GM18519 (cell line): ENCODE measurements around the gene DSE.
"Not testable (repeated sequence)": the region's sequence is repeated elsewhere in the genome, so short reads cannot be mapped to it uniquely, and the experiment has no call there.

ENCODE experiments used
- ATAC-seq: cut with Tn5 transposase; IDR thresholded peaks from one replicate; pipeline ENCODE4 v1.9.1; 2021; ENCODE audit warnings: mild to moderate bottlenecking, moderate library complexity; ENCODE audit not compliant: unreplicated experiment, low FRiP score

DSE gene

GRCh38 chr6:116370760-116371119, at the start of gene DSE:
Gene DSE, plus strand, starts transcription at chr6:116370947. Its CDS starts 28,304 bp downstream, at chr6:116399251.
- ATAC-seq, result peak; percentile 50

DNA sequence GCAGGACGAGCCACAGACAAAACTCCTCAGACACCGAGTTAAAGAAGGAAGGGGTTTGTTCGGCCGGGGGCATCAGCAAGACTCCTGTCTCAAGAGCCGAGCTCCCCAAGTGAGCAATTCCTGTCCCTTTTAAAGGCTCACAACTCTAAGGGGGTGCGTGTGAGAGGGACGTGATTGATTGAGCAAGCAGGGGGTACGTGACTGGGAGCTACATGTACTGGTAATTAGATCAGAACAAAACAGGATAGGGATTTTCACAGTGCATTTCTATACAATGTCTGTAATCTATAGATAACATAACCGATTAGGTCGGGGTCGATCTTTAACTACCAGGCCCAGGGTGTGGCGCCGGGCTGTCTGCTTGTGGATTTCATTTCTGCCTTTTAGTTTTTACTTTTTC, 48.8 kb upstream of the DSE start:
- ATAC-seq, result not testable (repeated sequence)

DNA sequence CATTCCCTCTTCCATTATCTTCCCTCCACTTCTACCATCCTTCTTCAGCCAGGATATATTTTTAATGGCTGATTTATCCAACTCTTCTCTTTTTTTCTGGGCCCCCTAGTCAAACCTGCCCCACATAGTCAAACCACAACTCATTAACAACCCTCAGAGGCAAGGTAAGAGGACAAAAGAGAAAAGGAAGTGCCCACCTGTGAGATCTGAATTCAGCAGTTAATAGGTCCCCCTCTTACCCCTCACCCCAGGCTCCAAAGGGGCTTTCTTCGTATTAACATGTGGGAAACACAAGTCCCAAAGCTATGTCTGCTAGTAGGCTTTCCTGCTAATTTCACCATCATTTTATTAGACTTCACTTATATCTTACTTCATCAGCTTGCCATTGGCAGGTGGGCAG, 46.9 kb upstream of the DSE start:
- no peak for ATAC-seq

DNA sequence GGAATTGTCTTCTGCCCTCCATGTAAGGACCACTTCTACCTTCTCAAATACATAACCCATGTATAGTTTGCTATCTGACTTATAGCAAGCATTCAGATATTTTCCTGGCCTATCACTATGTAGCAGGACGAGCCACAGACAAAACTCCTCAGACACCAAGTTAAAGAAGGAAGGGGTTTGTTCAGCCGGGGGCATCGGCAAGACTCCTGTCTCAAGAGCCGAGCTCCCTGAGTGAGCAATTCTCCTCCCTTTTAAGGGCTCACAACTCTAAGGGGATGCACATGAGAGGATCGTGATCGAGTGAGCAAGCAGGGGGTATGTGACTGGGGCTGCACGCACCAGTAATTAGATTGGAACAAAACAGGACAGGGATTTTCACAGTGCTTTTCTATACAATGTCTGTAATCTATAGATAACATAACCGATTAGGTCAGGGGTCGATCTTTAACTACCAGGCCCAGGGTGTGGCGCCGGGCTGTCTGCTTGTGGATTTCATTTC, 45.1 kb upstream of the DSE start:
- ATAC-seq, result not testable (repeated sequence)

GRCh38 chr6:116326181-116326671, 44.5 kb upstream of the DSE start:
- ATAC-seq, result no peak

GRCh38 chr6:116326996-116327395, 43.8 kb upstream of the DSE start:
- ATAC-seq, result no peak

DNA sequence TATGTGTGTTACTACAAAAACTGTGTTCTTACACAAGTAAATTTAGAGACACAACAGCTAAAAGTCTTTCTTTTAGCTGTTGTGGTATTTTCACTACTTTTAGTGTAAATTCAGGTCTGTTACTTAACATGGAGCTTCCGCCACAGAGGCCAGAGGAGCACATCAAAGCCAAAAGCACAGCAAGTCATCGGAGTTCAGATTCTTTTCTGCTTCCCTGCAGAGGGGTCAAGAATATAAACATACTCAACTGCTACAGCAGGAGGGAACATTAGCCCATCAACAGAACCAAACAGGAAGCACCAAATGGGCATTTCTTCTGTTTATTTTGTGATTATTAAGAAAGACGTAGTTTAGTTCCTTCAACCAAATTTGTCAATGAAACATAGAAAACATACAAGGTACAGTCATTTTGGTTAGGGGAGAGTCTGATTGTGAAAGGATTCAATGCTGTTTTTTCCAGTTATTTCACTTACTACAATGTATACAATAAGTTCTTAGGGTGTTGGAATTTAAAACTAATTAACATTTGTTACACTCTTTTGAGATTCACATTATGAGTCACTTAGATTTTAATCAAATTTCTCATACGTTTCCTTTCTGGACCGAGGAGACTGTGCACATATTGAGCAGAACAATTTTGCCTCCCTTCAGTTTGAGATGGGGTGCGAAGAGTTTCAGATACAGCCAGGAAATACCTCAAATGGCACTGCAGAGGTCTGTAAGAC, 42.8 kb upstream of the DSE start:
- no peak for ATAC-seq

- no peak for ATAC-seq
These were observed 42.2 kb upstream of the DSE start for GRCh38 chr6:116328528-116328903.

- no peak for ATAC-seq
These were observed 41.6 kb upstream of the DSE start for GRCh38 chr6:116329156-116329555.

- ATAC-seq, result no peak
These were observed 40.2 kb upstream of the DSE start for GRCh38 chr6:116330511-116330910.

DNA sequence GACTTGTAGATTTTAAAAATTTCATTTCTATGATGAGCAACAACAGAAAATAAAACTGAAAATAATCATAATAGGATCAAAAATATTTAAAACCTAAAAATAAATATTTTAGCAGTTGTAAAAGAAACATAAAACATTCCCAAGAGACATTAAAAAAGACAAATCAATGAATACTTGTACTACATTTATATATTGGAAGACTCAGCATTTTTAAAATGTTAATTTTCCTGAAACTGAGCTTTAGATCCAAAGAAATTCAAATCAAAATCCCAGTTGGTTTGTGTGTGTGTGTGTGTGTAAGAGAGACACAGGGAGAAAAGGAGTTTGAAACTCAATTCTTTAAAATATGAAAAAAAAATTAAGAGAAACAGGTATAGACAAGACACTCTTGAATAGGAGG, 38.7 kb upstream of the DSE start:
- no peak for ATAC-seq

DNA sequence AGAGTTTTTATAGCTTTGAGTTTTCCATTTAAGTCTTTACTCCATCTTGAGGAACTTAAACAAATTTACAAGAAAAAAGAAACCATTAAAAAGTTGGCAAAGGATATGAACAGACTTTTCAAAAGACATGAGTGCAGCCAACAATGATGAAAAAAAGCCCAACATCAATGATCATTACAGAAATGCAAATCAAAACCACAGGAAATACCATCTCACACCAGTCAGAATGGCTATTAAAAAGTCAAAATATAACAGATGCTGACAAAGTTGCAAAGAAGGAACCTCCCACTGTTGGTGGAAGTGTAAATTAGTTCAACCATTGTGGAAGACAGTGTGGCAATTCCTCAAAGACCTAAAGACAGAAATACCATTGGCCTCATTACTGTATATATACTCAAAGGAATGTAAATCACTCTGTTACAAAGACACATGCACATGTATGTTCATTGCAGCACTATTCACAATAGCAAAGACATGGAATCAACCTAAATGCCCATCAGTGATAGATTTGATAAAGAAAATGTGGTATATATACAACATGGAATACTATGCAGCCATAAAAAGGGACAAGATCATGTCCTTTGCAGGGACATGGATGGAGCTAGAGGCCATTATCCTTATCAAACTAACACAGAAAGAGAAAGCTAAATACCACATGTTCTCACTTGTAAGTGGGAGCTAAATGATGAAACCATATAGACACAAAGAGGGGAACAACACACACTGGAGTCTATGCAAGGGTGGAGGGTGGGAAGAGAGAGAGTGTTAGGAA, 35.9 kb upstream of the DSE start:
- not testable (repeated sequence) for ATAC-seq

- no peak for ATAC-seq
These were observed 35.0 kb upstream of the DSE start for GRCh38 chr6:116335612-116336215.

- ATAC-seq, result no peak
These were observed 31.8 kb upstream of the DSE start for GRCh38 chr6:116338943-116339342.

DNA sequence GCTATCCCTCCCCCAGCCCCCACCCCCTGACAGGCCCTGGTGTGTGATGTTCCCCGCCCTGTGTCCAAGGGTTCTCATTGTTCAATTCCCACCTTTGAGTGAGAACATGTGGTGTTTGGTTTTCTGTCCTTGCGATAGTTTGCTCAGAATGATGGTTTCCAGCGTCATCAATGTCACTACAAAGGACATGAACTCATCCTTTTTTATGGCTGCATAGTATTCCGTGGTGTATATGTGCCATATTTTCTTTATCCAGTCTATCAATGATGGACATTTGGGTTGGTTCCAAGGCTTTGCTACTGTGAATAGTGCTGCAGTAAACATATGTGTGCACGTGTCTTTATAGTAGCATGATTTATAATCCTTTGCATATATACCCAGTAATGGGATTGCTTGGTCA, 30.1 kb upstream of the DSE start:
- ATAC-seq, result not testable (repeated sequence)

GRCh38 chr6:116349216-116349615, 21.5 kb upstream of the DSE start:
- no peak for ATAC-seq

- ATAC-seq, result no peak
These were observed 19.6 kb upstream of the DSE start for GRCh38 chr6:116351101-116351500.

GRCh38 chr6:116352515-116353471, 18.0 kb upstream of the DSE start:
- ATAC-seq, result no peak

GRCh38 chr6:116354236-116354635, 16.5 kb upstream of the DSE start:
- ATAC-seq, result no peak

GRCh38 chr6:116355796-116356195, 15.0 kb upstream of the DSE start:
- ATAC-seq, result no peak
